GM12875 (cell line): ENCODE data around the gene MLEC.

Source experiments
- H3K4me3 ChIP-seq: one replicate; pipeline ENCODE4 v1.5.1; 2011; ENCODE audit warnings: low read depth, low read length, control low read depth
- CTCF ChIP-seq: IDR thresholded peaks from 2 replicates; pipeline ENCODE4 v1.5.1; 2011; ENCODE audit warnings: low read depth, mild to moderate bottlenecking, control low read depth, inconsistent platforms, low read length, moderate library complexity, borderline replicate concordance; ENCODE audit not compliant: insufficient read depth

The MLEC gene

GRCh38 chr12:120733574-120733973 is 46.6 kb downstream of the MLEC start:
- TF ChIP-seq CTCF, result no peak
- H3K4me3 ChIP-seq, result no peak overlapping the region

- no peak for TF ChIP-seq CTCF
- H3K4me3 ChIP-seq, result no peak overlapping the region
These were observed 47.3 kb downstream of the MLEC start for GRCh38 chr12:120734210-120734609.

- no peak for TF ChIP-seq CTCF
- H3K4me3 ChIP-seq, result no peak overlapping the region
These were observed 48.2 kb downstream of the MLEC start for GRCh38 chr12:120735181-120735580.

- H3K4me3 ChIP-seq, result no peak overlapping the region
- no peak for TF ChIP-seq CTCF
These were observed 49.7 kb downstream of the MLEC start for GRCh38 chr12:120736404-120737331.

- H3K4me3 ChIP-seq, result no peak overlapping the region
- peak; percentile 38; the same call in 1 of the 2 replicates for TF ChIP-seq CTCF
These were observed 50.8 kb downstream of the MLEC start for GRCh38 chr12:120737557-120738251.

- no peak overlapping the region for H3K4me3 ChIP-seq
- TF ChIP-seq CTCF, result no peak
These were observed 51.5 kb downstream of the MLEC start for GRCh38 chr12:120738252-120739030.
